A673 (cell line): ENCODE measurements around the gene OR5H1. TPM values are rescaled to one million over a fixed set of nuclear protein-coding genes. Genes with fewer than 3 reads are reported as not detected.

Experiments
- Bru-seq: library from RNA; stranded (reverse); fragments of 400-500 nt; gene quantifications from one replicate; lab custom pipeline; 2021; lab: Mats Ljungman, UMichigan
- BruChase-seq, 2 experiments: library from RNA; stranded (reverse); fragments of 400-500 nt; gene quantifications; one replicate each; lab custom pipeline; 2021; lab: Mats Ljungman, UMichigan
- BruUV-seq: library from RNA; stranded (reverse); fragments of 400-500 nt; replicated peaks from 2 replicates; lab custom pipeline; 2021; lab: Mats Ljungman, UMichigan
- CTCF ChIA-PET: fragments of 300-600 bp; sonication (Branson Sonifier 250); formaldehyde crosslinking; loops from one replicate; lab custom pipeline; 2022; ENCODE audit warnings: antibody characterized with exemption; lab: Charles Lee
- POLR2A ChIA-PET: fragments of 300-600 bp; sonication (Branson Sonifier 250); formaldehyde crosslinking; loops from one replicate; lab custom pipeline; 2022; ENCODE audit warnings: antibody characterized with exemption; ENCODE audit not compliant: low non-redundant PET; lab: Charles Lee
- DNase-seq: peaks from one replicate; pipeline ENCODE4 v3.0.0-alpha.2; 2015; ENCODE audit warnings: low spot score
- H3K27ac ChIP-seq: fragments of 200-600 bp; sonication (generic); 2 replicates; pipeline ENCODE4 v1.5.1; 2016; ENCODE audit warnings: mixed run types, low read depth, mild to moderate bottlenecking, mixed read lengths, antibody characterized with exemption, low read length; ENCODE audit not compliant: poor library complexity, severe bottlenecking
- H3K27me3 ChIP-seq: fragments of 200-600 bp; sonication (generic); replicated peaks from 2 replicates; pipeline ENCODE4 v1.6.1; 2017; ENCODE audit warnings: mixed run types, low read depth, mild to moderate bottlenecking, mixed read lengths, antibody characterized with exemption, low read length; ENCODE audit not compliant: insufficient read depth, poor library complexity
- H3K36me3 ChIP-seq: fragments of 200-600 bp; sonication (generic); 2 replicates; pipeline ENCODE4 v1.6.1; 2016; ENCODE audit warnings: mixed run types, mild to moderate bottlenecking, mixed read lengths, antibody characterized with exemption, low read length; ENCODE audit not compliant: insufficient read depth, poor library complexity, severe bottlenecking
- H3K4me1 ChIP-seq: fragments of 200-600 bp; sonication (generic); 2 replicates; pipeline ENCODE4 v1.6.1; 2017; ENCODE audit warnings: mixed run types, mild to moderate bottlenecking, mixed read lengths, antibody characterized with exemption, low read length; ENCODE audit not compliant: insufficient read depth, poor library complexity, severe bottlenecking
- H3K4me3 ChIP-seq: fragments of 200-600 bp; sonication (generic); 2 replicates; pipeline ENCODE4 v1.5.1; 2016; ENCODE audit warnings: low read depth, mixed run types, mild to moderate bottlenecking, mixed read lengths, low read length; ENCODE audit not compliant: poor library complexity, severe bottlenecking
- H3K9me3 ChIP-seq: fragments of 200-600 bp; sonication (generic); 2 replicates; pipeline ENCODE4 v1.6.1; 2016; ENCODE audit warnings: mixed run types, low read depth, mild to moderate bottlenecking, mixed read lengths, antibody characterized with exemption, low read length; ENCODE audit not compliant: poor library complexity, severe bottlenecking
- CTCF ChIP-seq: fragments of 300-800, 200-600 bp; sonication (generic); conservative IDR thresholded peaks from 2 replicates; pipeline ENCODE4 v1.5.1; 2017; ENCODE audit warnings: low read depth, mild to moderate bottlenecking, antibody characterized with exemption, low read length, moderate library complexity, mixed read lengths
- EZH2 ChIP-seq: fragments of 200-600 bp; sonication (generic); IDR thresholded peaks from 2 replicates; pipeline ENCODE4 v1.6.1; 2017; ENCODE audit warnings: borderline replicate concordance, low read depth, mild to moderate bottlenecking, mixed read lengths, antibody characterized with exemption, low read length; ENCODE audit not compliant: poor library complexity, severe bottlenecking
- intact Hi-C: fragments of 100-400 bp; cut with micrococcal nuclease; formaldehyde crosslinking; loops from one replicate; pipeline ENCODE4 v1.10.0; 2022; ENCODE audit not compliant: unreplicated experiment
- long read RNA-seq: library from polyadenylated mRNA; stranded (forward); transcript quantifications from one replicate; pipeline ENCODE4 v2.0.0, GENCODE V29; 2022
- total RNA-seq: library from RNA; stranded (reverse); gene quantifications from 2 replicates; pipeline ENCODE4 v1.2.3, GENCODE V29; 2021

OR5H1 gene
- not detected in 2 replicates for total RNA-seq
- Bru-seq, nascent RNA = not detected
- not detected for BruChase-seq, experiment 1, labeled RNA remaining after a 2-hour chase
- not detected for BruChase-seq, experiment 2, labeled RNA remaining after a 6-hour chase
- long read RNA-seq = 0 reads

- intact Hi-C loops = no loop called here
- TF ChIP-seq EZH2 (no peak), CTCF (no peak)
- Histone ChIP-seq H3K36me3 (no peaks in the 10 kb centered on the region), H3K4me1 (no peaks in the 10 kb centered on the region), H3K27ac (no peak within 1 kb of the TSS), H3K9me3 (no peaks in the 10 kb centered on the region), H3K4me3 (no peak within 1 kb of the TSS), H3K27me3 (no peaks in the 10 kb centered on the region)
- DNase-seq = no peak
- no TSS peak for BruUV-seq
- ChIA-PET CTCF (no interaction called here), POLR2A (no interaction called here)
Measured at GRCh38 chr3:98130421-98130820, at the start of gene OR5H1. OR5H1 (plus strand) TSS chr3:98130721; CDS start chr3:98132698, 1,977 bp downstream.

- Histone ChIP-seq H3K4me3 (no peak within 1 kb of the TSS), H3K36me3 (no peaks in the 10 kb centered on the region), H3K4me1 (no peaks in the 10 kb centered on the region), H3K27ac (no peak within 1 kb of the TSS), H3K9me3 (no peaks in the 10 kb centered on the region), H3K27me3 (peaks cover 9% of the 10 kb centered on the region)
- no TSS peak for BruUV-seq
- ChIA-PET POLR2A (no interaction called here), CTCF (no interaction called here)
- DNase-seq = no peak
- intact Hi-C loops = no loop called here
- TF ChIP-seq CTCF (no peak), EZH2 (no peak)
Measured at GRCh38 chr3:98086873-98087272, 43.6 kb upstream of the OR5H1 start, which contains the start of gene OR5AC2. OR5AC2 (plus strand) TSS chr3:98087173; CDS start chr3:98087173, 0 bp downstream.

GRCh38 chr3:98095882-98096281 lies 34.6 kb upstream of the OR5H1 start:
- ChIA-PET POLR2A (no interaction called here), CTCF (no interaction called here)
- BruUV-seq = no TSS peak

More at GRCh38 chr3:98095882-98096281, 34.6 kb upstream of the OR5H1 start:
- no peak for TF ChIP-seq EZH2
- TF ChIP-seq CTCF = no peak
- DNase-seq = no peak
- intact Hi-C loops = no loop called here
- Histone ChIP-seq H3K4me1 (no peaks in the 10 kb centered on the region), H3K27me3 (no peaks in the 10 kb centered on the region), H3K27ac (no peak overlapping the region), H3K9me3 (no peaks in the 10 kb centered on the region), H3K36me3 (no peaks in the 10 kb centered on the region), H3K4me3 (no peak overlapping the region)
